Neuron (in vitro differentiated cells): Measurements from ENCODE around the gene ABCG1.

Source experiments
- H2AFZ ChIP-seq: one replicate; pipeline ENCODE4 v1.6.1; 2013; ENCODE audit warnings: low read depth, mild to moderate bottlenecking, inconsistent platforms, low read length, moderate library complexity
- H3K27me3 ChIP-seq: one replicate; pipeline ENCODE4 v1.6.1; 2013; ENCODE audit warnings: low read length; ENCODE audit not compliant: insufficient read depth
- H3K36me3 ChIP-seq: one replicate; pipeline ENCODE4 v1.6.1; 2013; ENCODE audit warnings: low read length; ENCODE audit not compliant: insufficient read depth
- H3K4me1 ChIP-seq: one replicate; pipeline ENCODE4 v1.6.1; 2013; ENCODE audit warnings: low read length; ENCODE audit not compliant: insufficient read depth
- H3K4me3 ChIP-seq: 2 replicates; pipeline ENCODE4 v1.5.1; 2013; ENCODE audit warnings: mild to moderate bottlenecking, low read length, moderate library complexity
- H3K9me3 ChIP-seq: one replicate; pipeline ENCODE4 v1.6.1; 2013; ENCODE audit warnings: low read length

The ABCG1 gene

GRCh38 chr21:42234464-42235241 lies 15.7 kb downstream of the ABCG1 start:
- peaks cover 10% of the 10 kb centered on the region for H3K27me3 ChIP-seq
- H3K4me1 ChIP-seq: peaks cover 15% of the 10 kb centered on the region
- H3K36me3 ChIP-seq: no peaks in the 10 kb centered on the region
- no peak overlapping the region for H2AFZ ChIP-seq
- H3K9me3 ChIP-seq: no peaks in the 10 kb centered on the region
- peak overlapping the region; percentile 29 for H3K4me3 ChIP-seq

GRCh38 chr21:42235593-42235992 lies 16.7 kb downstream of the ABCG1 start:
- H3K4me3 ChIP-seq: no peak overlapping the region
- H2AFZ ChIP-seq: no peak overlapping the region
- H3K27me3 ChIP-seq: peaks cover 10% of the 10 kb centered on the region
- H3K9me3 ChIP-seq: no peaks in the 10 kb centered on the region
- H3K4me1 ChIP-seq: peaks cover 15% of the 10 kb centered on the region
- H3K36me3 ChIP-seq: no peaks in the 10 kb centered on the region

GRCh38 chr21:42236014-42236413 lies 17.1 kb downstream of the ABCG1 start:
- Histone ChIP-seq H2AFZ (no peak overlapping the region), H3K4me3 (no peak overlapping the region), H3K27me3 (peaks cover 7% of the 10 kb centered on the region), H3K4me1 (peaks cover 15% of the 10 kb centered on the region), H3K36me3 (no peaks in the 10 kb centered on the region), H3K9me3 (no peaks in the 10 kb centered on the region)

- peaks cover 15% of the 10 kb centered on the region for H3K4me1 ChIP-seq
- peaks cover 7% of the 10 kb centered on the region for H3K27me3 ChIP-seq
Observed at GRCh38 chr21:42236693-42237092, 17.8 kb downstream of the ABCG1 start.

DNA sequence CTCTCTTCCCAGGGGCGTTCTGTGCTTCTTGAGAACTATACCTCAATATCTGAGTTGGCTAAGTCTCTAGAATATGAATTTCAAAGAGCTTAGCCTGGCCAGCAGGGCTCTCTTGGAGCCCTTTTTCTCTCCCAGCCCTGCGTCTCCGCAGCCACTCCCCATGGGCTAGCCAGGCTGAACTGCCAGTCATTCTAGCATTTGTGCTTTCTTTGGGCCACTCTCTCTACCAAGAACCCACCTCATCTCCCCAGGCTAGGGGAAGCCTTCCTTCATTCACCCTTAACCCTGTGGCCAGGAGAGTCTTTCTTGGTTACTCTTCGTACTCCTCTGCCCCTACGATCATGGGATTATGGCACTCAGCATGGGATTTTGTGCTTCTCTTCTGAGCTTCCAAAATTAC lies 18.2 kb downstream of the ABCG1 start:
- Histone ChIP-seq H3K9me3 (no peaks in the 10 kb centered on the region), H2AFZ (no peak overlapping the region), H3K36me3 (no peaks in the 10 kb centered on the region), H3K4me1 (peaks cover 15% of the 10 kb centered on the region), H3K27me3 (peaks cover 7% of the 10 kb centered on the region), H3K4me3 (no peak overlapping the region)

More at GRCh38 chr21:42236693-42237092, 17.8 kb downstream of the ABCG1 start:
- no peaks in the 10 kb centered on the region for H3K9me3 ChIP-seq
- H3K4me3 ChIP-seq: no peak overlapping the region
- no peak overlapping the region for H2AFZ ChIP-seq
- no peaks in the 10 kb centered on the region for H3K36me3 ChIP-seq

- H3K27me3 ChIP-seq: peaks cover 7% of the 10 kb centered on the region
- no peaks in the 10 kb centered on the region for H3K9me3 ChIP-seq
- no peak overlapping the region for H2AFZ ChIP-seq
- no peak overlapping the region for H3K4me3 ChIP-seq
- H3K36me3 ChIP-seq: no peaks in the 10 kb centered on the region
- peaks cover 15% of the 10 kb centered on the region for H3K4me1 ChIP-seq
Observed at GRCh38 chr21:42237577-42237976, 18.6 kb downstream of the ABCG1 start.

- H3K4me1 ChIP-seq: peaks cover 15% of the 10 kb centered on the region
- no peaks in the 10 kb centered on the region for H3K36me3 ChIP-seq
- H3K4me3 ChIP-seq: no peak overlapping the region
- H3K27me3 ChIP-seq: peaks cover 5% of the 10 kb centered on the region
- no peak overlapping the region for H2AFZ ChIP-seq
- no peaks in the 10 kb centered on the region for H3K9me3 ChIP-seq
Observed at GRCh38 chr21:42238185-42238934, 19.4 kb downstream of the ABCG1 start.

GRCh38 chr21:42239556-42239955 lies 20.6 kb downstream of the ABCG1 start:
- Histone ChIP-seq H3K4me3 (no peak overlapping the region), H3K4me1 (peaks cover 11% of the 10 kb centered on the region), H2AFZ (no peak overlapping the region), H3K36me3 (no peaks in the 10 kb centered on the region), H3K9me3 (no peaks in the 10 kb centered on the region), H3K27me3 (peaks cover 2% of the 10 kb centered on the region)

DNA sequence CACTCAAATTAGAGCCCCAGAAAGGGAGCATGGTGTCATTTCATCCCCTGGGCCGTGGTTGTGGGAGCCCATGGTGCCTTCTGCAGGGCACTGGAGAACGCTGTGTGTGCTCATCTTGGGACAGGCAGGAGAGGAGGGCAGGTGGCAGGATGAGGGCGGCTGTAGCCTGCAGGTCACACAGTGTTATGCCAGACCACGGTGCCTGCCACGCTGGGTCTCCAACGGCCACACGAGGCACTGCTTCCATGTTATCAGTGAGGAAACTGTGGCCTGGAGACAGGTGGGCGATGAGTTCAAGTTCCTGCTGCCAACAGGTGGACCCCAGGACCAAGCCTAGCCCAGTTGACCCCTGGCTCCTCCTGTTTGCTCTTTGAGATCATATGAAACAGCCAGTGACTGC lies 21.0 kb downstream of the ABCG1 start:
- Histone ChIP-seq H2AFZ (no peak overlapping the region), H3K9me3 (no peaks in the 10 kb centered on the region), H3K27me3 (peaks cover 2% of the 10 kb centered on the region), H3K4me1 (peaks cover 9% of the 10 kb centered on the region), H3K4me3 (no peak overlapping the region), H3K36me3 (no peaks in the 10 kb centered on the region)

- H3K4me1 ChIP-seq: no peaks in the 10 kb centered on the region
- H3K4me3 ChIP-seq: no peak overlapping the region
- no peak overlapping the region for H2AFZ ChIP-seq
- peaks cover 2% of the 10 kb centered on the region for H3K27me3 ChIP-seq
- H3K9me3 ChIP-seq: no peaks in the 10 kb centered on the region
- no peaks in the 10 kb centered on the region for H3K36me3 ChIP-seq
Observed at GRCh38 chr21:42242611-42243010, 23.7 kb downstream of the ABCG1 start.

GRCh38 chr21:42243026-42243425 lies 24.1 kb downstream of the ABCG1 start:
- H3K36me3 ChIP-seq: no peaks in the 10 kb centered on the region
- peaks cover 2% of the 10 kb centered on the region for H3K27me3 ChIP-seq
- no peaks in the 10 kb centered on the region for H3K4me1 ChIP-seq

DNA sequence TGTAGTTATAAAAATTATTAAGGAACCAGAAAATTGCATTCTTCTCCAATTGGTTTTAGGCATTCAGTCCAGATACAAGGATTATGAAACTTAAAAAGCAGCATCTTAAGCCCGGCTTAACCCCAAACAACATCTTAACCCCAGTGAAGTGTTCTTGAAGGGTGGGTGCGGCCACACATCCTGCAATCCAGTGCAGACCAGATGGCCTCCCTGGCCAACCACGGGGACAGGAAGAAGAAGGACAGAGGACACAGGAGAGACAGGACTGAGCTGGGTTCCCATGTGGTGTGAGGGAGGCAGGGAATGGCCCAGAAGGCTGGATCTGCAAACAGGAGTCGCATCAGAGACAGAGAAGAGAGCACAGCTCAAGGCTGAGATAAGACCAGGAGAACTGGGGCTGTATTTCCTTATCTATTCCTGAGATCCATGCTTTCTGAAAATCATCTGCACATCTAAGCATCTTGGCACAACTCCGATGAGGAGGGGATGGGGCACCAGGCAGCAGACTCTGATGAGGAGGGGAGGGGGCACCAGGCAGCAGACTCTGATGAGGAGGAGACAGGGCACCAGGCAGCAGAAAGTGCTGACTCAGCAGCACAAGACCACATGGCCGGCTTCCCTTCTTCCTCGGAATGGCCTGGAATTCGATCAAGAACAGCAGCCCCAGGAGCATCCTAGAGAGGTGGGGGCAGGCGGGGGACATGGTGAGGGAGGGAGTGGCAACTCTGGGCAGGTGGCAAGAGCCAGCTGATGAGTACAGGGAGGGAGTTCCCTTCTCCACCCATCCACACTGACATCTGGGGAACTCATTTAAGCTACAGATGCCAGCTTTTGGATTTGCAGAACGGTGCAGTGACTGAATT lies 26.6 kb downstream of the ABCG1 start:
- H3K27me3 ChIP-seq: no peaks in the 10 kb centered on the region

More at GRCh38 chr21:42243026-42243425, 24.1 kb downstream of the ABCG1 start:
- H2AFZ ChIP-seq: no peak overlapping the region
- no peak overlapping the region for H3K4me3 ChIP-seq
- H3K9me3 ChIP-seq: no peaks in the 10 kb centered on the region

DNA sequence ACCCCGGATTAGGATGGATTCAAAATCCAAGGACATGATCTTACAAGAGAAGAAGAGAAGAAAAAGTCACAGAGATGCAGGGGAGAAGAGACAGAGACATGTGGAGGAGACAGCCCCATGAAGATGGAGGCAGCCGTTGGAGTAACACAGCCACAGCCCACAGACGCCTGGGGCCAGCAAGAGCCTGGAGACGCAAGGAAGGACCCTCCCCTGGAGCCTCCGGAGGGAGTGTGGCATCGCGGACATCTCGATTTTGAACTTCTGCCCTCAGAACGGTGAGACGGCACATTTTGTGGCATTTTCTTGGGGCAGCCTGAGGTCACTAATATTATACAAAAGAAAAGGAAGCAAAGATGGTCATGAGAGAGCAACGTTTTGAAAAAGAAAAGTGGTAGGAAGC lies 28.8 kb downstream of the ABCG1 start:
- H3K36me3 ChIP-seq: no peaks in the 10 kb centered on the region
- H3K9me3 ChIP-seq: no peaks in the 10 kb centered on the region
- H3K4me3 ChIP-seq: no peak overlapping the region
- no peak overlapping the region for H2AFZ ChIP-seq
- H3K4me1 ChIP-seq: no peaks in the 10 kb centered on the region
- no peaks in the 10 kb centered on the region for H3K27me3 ChIP-seq

More for the DNA sequence above, 26.6 kb downstream of the ABCG1 start:
- H3K9me3 ChIP-seq: no peaks in the 10 kb centered on the region
- H3K4me1 ChIP-seq: no peaks in the 10 kb centered on the region
- H2AFZ ChIP-seq: no peak overlapping the region
- no peak overlapping the region for H3K4me3 ChIP-seq
- no peaks in the 10 kb centered on the region for H3K36me3 ChIP-seq
